A549 (cell line): ENCODE results near the gene PHOX2A. TPM values are rescaled to one million over a fixed set of nuclear protein-coding genes. Genes with fewer than 3 reads are reported as not detected.

ENCODE experiments used
- ATAC-seq, 2 experiments: fragments of 200-7000 bp in 1 of 2; fragments of >200 bp in 1 of 2; cut with Nextera tagmentation in 1 of 2; cut with Tn5 transposase in 1 of 2; 3 replicates each; pipeline versions ENCODE4 v1.8.0 to v1.9.1; 2018 to 2020; ENCODE audit warnings: mild to moderate bottlenecking in 1 of 2, moderate library complexity in 1 of 2
- CTCF ChIA-PET: fragments of 300-600 bp; sonication (Branson Sonifier 250); formaldehyde crosslinking; extraction: SDS; loops from one replicate; lab custom pipeline; 2021; ENCODE audit warnings: antibody characterized with exemption, inconsistent platforms; lab: Yijun Ruan, JAX
- POLR2A ChIA-PET: fragments of 350-600 bp; formaldehyde crosslinking; extraction: SDS; loops from one replicate; lab custom pipeline; 2021; ENCODE audit warnings: antibody characterized with exemption, inconsistent platforms; lab: Yijun Ruan, JAX
- DNase-seq, 2 experiments: peaks; one replicate each; pipeline versions ENCODE4 v3.0.0 to v3.0.0-alpha.2; 2011 to 2016; ENCODE audit warnings: low read depth in 1 of 2, low spot score in 1 of 2
- FAIRE-seq: peaks from 2 replicates; lab custom pipeline; 2011; peaks lifted over from hg19 to GRCh38; lab: Jason Lieb, UNC
- H3K27ac ChIP-seq, 2 experiments: fragments of >200 bp; sonication (Bioruptor Twin); formaldehyde crosslinking; 3 replicates each; pipeline ENCODE4 v1.5.1; 2016 to 2017
- H3K4me1 ChIP-seq: fragments of >200 bp; sonication (Bioruptor Twin); formaldehyde crosslinking; 3 replicates; pipeline ENCODE4 v1.6.1; 2016
- H3K4me2 ChIP-seq: fragments of >200 bp; sonication (Bioruptor Twin); formaldehyde crosslinking; 3 replicates; pipeline ENCODE4 v1.6.1; 2016
- H3K4me3 ChIP-seq: fragments of >200 bp; sonication (Bioruptor Twin); formaldehyde crosslinking; 3 replicates; pipeline ENCODE4 v1.5.1; 2016
- H3K9me3 ChIP-seq: fragments of >200 bp; sonication (Bioruptor Twin); formaldehyde crosslinking; 3 replicates; pipeline ENCODE4 v1.6.1; 2016
- ATOH8 ChIP-seq: fragments of 250-450 bp; sonication (Bioruptor Pico); IDR thresholded peaks from 2 replicates; pipeline ENCODE4 v1.5.0; 2020; ENCODE audit warnings: low read depth, mild to moderate bottlenecking, moderate library complexity
- BCL3 ChIP-seq: fragments of >200 bp; sonication (Bioruptor Twin); formaldehyde crosslinking; IDR thresholded peaks from 3 replicates; pipeline ENCODE4 v1.6.1; 2016
- BHLHE40 ChIP-seq: IDR thresholded peaks from 2 replicates; pipeline ENCODE4 v1.6.1; 2012; ENCODE audit warnings: low read depth, low read length, inconsistent platforms
- CBX2 ChIP-seq: fragments of 200-600 bp; sonication (generic); IDR thresholded peaks from 2 replicates; pipeline ENCODE4 v1.6.1; 2016; ENCODE audit warnings: low read depth, mild to moderate bottlenecking, borderline replicate concordance
- CBX8 ChIP-seq: fragments of 200-600 bp; sonication (generic); IDR thresholded peaks from 2 replicates; pipeline ENCODE4 v1.6.1; 2016
- CEBPB ChIP-seq, 2 experiments: fragments of >200 bp in 1 of 2; sonication (Bioruptor Twin) in 1 of 2; formaldehyde crosslinking in 1 of 2; IDR thresholded peaks; 2 replicates each; pipeline ENCODE4 v1.6.1; 2012 to 2016
- CHD2 ChIP-seq: fragments of 150-350 bp; IDR thresholded peaks from 2 replicates; pipeline ENCODE4 v1.6.1; 2014; ENCODE audit warnings: low read length; ENCODE audit not compliant: partially characterized antibody
- EHMT2 ChIP-seq: fragments of 200-600 bp; sonication (generic); IDR thresholded peaks from 2 replicates; pipeline ENCODE4 v1.6.1; 2016; ENCODE audit warnings: antibody characterized with exemption, low read depth, mild to moderate bottlenecking, moderate library complexity
- ELK1 ChIP-seq: fragments of 150-350 bp; IDR thresholded peaks from 2 replicates; pipeline ENCODE4 v1.6.1; 2014; ENCODE audit warnings: low read depth, mild to moderate bottlenecking, low read length
- ESRRA ChIP-seq: fragments of 150-350 bp; IDR thresholded peaks from 2 replicates; pipeline ENCODE4 v1.6.1; 2014; ENCODE audit warnings: mild to moderate bottlenecking, low read length, borderline replicate concordance
- FOXS1 ChIP-seq: fragments of 250-450 bp; sonication (Bioruptor Pico); IDR thresholded peaks from 2 replicates; pipeline ENCODE4 v1.5.0; 2020; ENCODE audit warnings: mild to moderate bottlenecking, moderate library complexity
- HEYL ChIP-seq: fragments of 250-450 bp; sonication (Bioruptor Pico); IDR thresholded peaks from 2 replicates; pipeline ENCODE4 v1.8.0; 2021; ENCODE audit warnings: mild to moderate bottlenecking, moderate library complexity
- HOXB5 ChIP-seq: fragments of 250-450 bp; sonication (Bioruptor Pico); IDR thresholded peaks from 2 replicates; pipeline ENCODE4 v1.5.0; 2020; ENCODE audit warnings: mild to moderate bottlenecking, moderate library complexity
- JUNB ChIP-seq: fragments of >200 bp; sonication (Bioruptor Twin); formaldehyde crosslinking; IDR thresholded peaks from 2 replicates; pipeline ENCODE4 v1.6.1; 2016
- KDM1A ChIP-seq: fragments of 200-600 bp; sonication (generic); IDR thresholded peaks from 2 replicates; pipeline ENCODE4 v1.6.1; 2016; ENCODE audit warnings: low read depth, mild to moderate bottlenecking
- MAFK ChIP-seq: fragments of 450-650 bp; IDR thresholded peaks from 2 replicates; pipeline ENCODE4 v1.6.1; 2014; ENCODE audit not compliant: partially characterized antibody
- NR3C1 ChIP-seq: fragments of >200 bp; sonication (Bioruptor Twin); formaldehyde crosslinking; IDR thresholded peaks from 3 replicates; pipeline ENCODE4 v1.6.1; 2017
- POLR2A ChIP-seq: IDR thresholded peaks from 2 replicates; pipeline ENCODE4 v1.6.1; 2012; ENCODE audit warnings: mild to moderate bottlenecking, low read length
- POLR2AphosphoS2 ChIP-seq: conservative IDR thresholded peaks from 2 replicates; pipeline ENCODE4 v1.6.1; 2012; ENCODE audit warnings: low read length, improper control_type of control experiment, inconsistent platforms
- RAD21 ChIP-seq, 2 experiments: fragments of >200 bp in 1 of 2; sonication (Bioruptor Twin) in 1 of 2; formaldehyde crosslinking in 1 of 2; IDR thresholded peaks in 1 of 2; conservative IDR thresholded peaks in 1 of 2; 2 replicates in 1 of 2; 3 replicates in 1 of 2; pipeline ENCODE4 v1.6.1; 2012 to 2018; ENCODE audit warnings: inconsistent platforms in 1 of 2
- REST ChIP-seq: fragments of 200-600 bp; sonication (generic); IDR thresholded peaks from 2 replicates; pipeline ENCODE4 v1.6.1; 2016; ENCODE audit warnings: antibody characterized with exemption, mild to moderate bottlenecking, moderate library complexity
- RFX5 ChIP-seq: fragments of 450-650 bp; IDR thresholded peaks from 2 replicates; pipeline ENCODE4 v1.7.1; 2014; ENCODE audit warnings: antibody characterized with exemption, mild to moderate bottlenecking, moderate library complexity
- SMC3 ChIP-seq: fragments of >200 bp; sonication (Bioruptor Twin); formaldehyde crosslinking; IDR thresholded peaks from 3 replicates; pipeline ENCODE4 v1.6.1; 2018; ENCODE audit warnings: inconsistent platforms
- TP53 ChIP-seq: fragments of 250-450 bp; sonication (Bioruptor Pico); IDR thresholded peaks from 2 replicates; pipeline ENCODE4 v1.5.0; 2021; ENCODE audit warnings: mild to moderate bottlenecking, moderate library complexity
- USF2 ChIP-seq: fragments of 450-650 bp; IDR thresholded peaks from 2 replicates; pipeline ENCODE4 v1.6.1; 2014; ENCODE audit warnings: antibody characterized with exemption
- ZC3H11A ChIP-seq: fragments of 450-650 bp; IDR thresholded peaks from 2 replicates; pipeline ENCODE4 v1.6.1; 2014; ENCODE audit warnings: antibody characterized with exemption, mild to moderate bottlenecking
- ZNF302 ChIP-seq: fragments of 250-450 bp; sonication (Bioruptor Pico); IDR thresholded peaks from 2 replicates; pipeline ENCODE4 v1.9.0; 2021; ENCODE audit warnings: inconsistent platforms, mild to moderate bottlenecking, moderate library complexity
- WGBS: methylation state at CpG from one replicate; pipeline ENCODE4 v1.1.6; 2017; ENCODE audit errors: missing lambda C conversion rate; 5-methylcytosine and 5-hydroxymethylcytosine counted together
- polyA plus RNA-seq, 4 experiments: library from polyadenylated mRNA; depleted of rRNA in 3 of 4; stranded (reverse); fragments of >200 nt; fragmentation: RNase III in 1 of 4; extraction: RNeasy Plus Mini Kit Qiagen cat#74134 plus additional on column Dnase treatment in 1 of 4; gene quantifications; 2 replicates in 3 of 4; 3 replicates in 1 of 4; pipeline ENCODE4 v1.2.3, GENCODE V29; 2011 to 2017

PHOX2A gene
- polyA plus RNA-seq, 2 of the 4 experiments (the other 2 are of a cell fraction), result not detected

- DNase-seq (no peak), FAIRE-seq (no peak), ATAC-seq (no peak)
- WGBS, result 92% methylated on average over 4 of the region's 4 CpGs
- Histone ChIP-seq H3K4me1 (peaks cover 12% of the 10 kb centered on the region), H3K9me3 (no peaks in the 10 kb centered on the region), H3K27ac (no peak overlapping the region), H3K4me3 (no peak overlapping the region), H3K4me2 (no peak overlapping the region)
- no peak for TF ChIP-seq ZC3H11A
- no peak for TF ChIP-seq BCL3
- no peak for TF ChIP-seq CBX2
- no peak for TF ChIP-seq BHLHE40
- no peak for TF ChIP-seq RFX5
- TF ChIP-seq JUNB, result no peak
- TF ChIP-seq CBX8, result no peak
- no peak for TF ChIP-seq RAD21 (conservative IDR thresholded peaks at IDR 0.05 in 1 of 2, IDR thresholded peaks at IDR 0.05 in 1 of 2)
- no peak for TF ChIP-seq HEYL
- TF ChIP-seq FOXS1 (CRISPR knock-in tag), result no peak
- TF ChIP-seq CEBPB (IDR thresholded peaks at IDR 0.05), result no peak
- TF ChIP-seq SMC3, result no peak
- no peak for TF ChIP-seq REST
- no peak for TF ChIP-seq ATOH8
- TF ChIP-seq NR3C1, result no peak
- TF ChIP-seq ELK1, result no peak
- TF ChIP-seq POLR2AphosphoS2, result no peak
- CTCF ChIA-PET, result interaction anchor here (0.6 to 5.9 kb wide), 6 partner anchors 10 to 210 kb away, joined by 3 to 83 read pairs (median 4); partner anchors contain the start of genes CLPB and INPPL1
- POLR2A ChIA-PET, result interaction anchor here (2.0 kb wide), 1 partner anchor 9 kb away, joined by 6 read pairs; no protein-coding TSS in a partner anchor
These were observed 9.1 kb downstream of the PHOX2A start for GRCh38 chr11:72234920-72235319.

GRCh38 chr11:72234514-72234830 lies 9.5 kb downstream of the PHOX2A start:
- ChIA-PET POLR2A (interaction anchor here (2.0 kb wide), 1 partner anchor 8 kb away, joined by 6 read pairs; no protein-coding TSS in a partner anchor), CTCF (interaction anchor here (0.6 to 5.9 kb wide), 6 partner anchors 9 to 209 kb away, joined by 3 to 83 read pairs (median 4); partner anchors contain the start of genes CLPB and INPPL1)
- 83% methylated on average over 3 of the region's 3 CpGs for WGBS
- FAIRE-seq, result no peak
- Histone ChIP-seq H3K4me2 (no peak overlapping the region), H3K27ac (no peak overlapping the region), H3K4me3 (no peak overlapping the region), H3K4me1 (peaks cover 12% of the 10 kb centered on the region), H3K9me3 (no peaks in the 10 kb centered on the region)
- TF ChIP-seq CHD2, result no peak
- TF ChIP-seq FOXS1 (CRISPR knock-in tag), result no peak
- TF ChIP-seq EHMT2, result no peak
- TF ChIP-seq RFX5, result no peak
- TF ChIP-seq ESRRA, result no peak
- no peak for TF ChIP-seq CBX8
- no peak for TF ChIP-seq MAFK
- no peak for TF ChIP-seq KDM1A
- no peak for TF ChIP-seq USF2
- no peak for TF ChIP-seq TP53 (CRISPR knock-in tag)
- TF ChIP-seq ZNF302 (CRISPR knock-in tag), result no peak
- TF ChIP-seq SMC3, result no peak
- TF ChIP-seq POLR2A, result no peak
- TF ChIP-seq HOXB5, result no peak
- ATAC-seq, result no peak
- no peak for DNase-seq
